ENCODE measurements around the gene DDIT3. TPM values are rescaled to one million over a fixed set of nuclear protein-coding genes. Genes with fewer than 3 reads are reported as not detected.

The DDIT3 gene
- total RNA-seq, 1 experiment from 2014 or later: 23.7 TPM

DNA sequence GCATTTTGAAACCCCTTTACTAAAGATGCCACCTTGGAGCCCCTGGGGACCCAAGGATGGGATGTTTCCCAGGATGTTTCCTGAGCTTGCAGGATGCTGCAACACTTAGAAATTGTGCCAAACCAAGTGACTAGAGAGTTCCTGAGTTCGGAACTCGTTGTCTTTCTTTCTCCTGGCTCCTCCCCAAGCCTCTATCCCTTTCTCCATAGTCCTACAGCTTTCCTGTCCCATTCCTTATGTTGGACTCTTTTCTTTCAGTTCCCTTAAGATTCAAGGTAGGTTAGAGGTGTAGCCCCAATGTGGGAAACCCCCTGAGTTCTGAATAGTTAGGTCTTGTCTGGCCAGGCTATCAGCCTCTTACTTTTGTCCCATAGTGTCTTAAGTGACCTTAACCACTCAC lies 28.2 kb upstream of the DDIT3 start:
- DNase-seq (ENCODE audit: low spot score): no peak
- in situ Hi-C loops (cut with HindIII; ENCODE audit: low sequenced_read_pairs): no loop called here

DNA sequence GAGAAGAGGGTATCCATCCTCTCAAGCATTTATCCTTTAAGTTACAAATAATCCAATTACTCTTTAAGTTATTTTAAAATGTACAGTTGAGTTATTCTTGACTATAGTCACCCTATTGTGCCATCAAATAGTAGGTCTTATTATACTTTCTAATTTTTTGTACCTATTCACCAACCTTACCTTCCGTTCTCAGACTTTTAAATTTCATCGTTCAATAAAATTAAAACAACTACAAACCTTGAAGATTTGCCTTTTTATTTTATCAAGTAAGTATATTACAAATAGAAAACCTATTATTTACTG lies 27.6 kb upstream of the DDIT3 start:
- in situ Hi-C loops (cut with HindIII; ENCODE audit: low sequenced_read_pairs): no loop called here
- DNase-seq (ENCODE audit: low spot score): no peak

- in situ Hi-C loops (cut with HindIII; ENCODE audit: low sequenced_read_pairs): no loop called here
- no peak for DNase-seq (ENCODE audit: low spot score)
Observed at GRCh38 chr12:57547288-57548012, 27.1 kb upstream of the DDIT3 start.

- in situ Hi-C loops (cut with HindIII; ENCODE audit: low sequenced_read_pairs): no loop called here
- DNase-seq (ENCODE audit: low spot score): peak; percentile 99
Observed at GRCh38 chr12:57546438-57547287, 26.3 kb upstream of the DDIT3 start, which contains the start of gene DCTN2. Gene DCTN2, minus strand, starts transcription at chr12:57547192. Its CDS starts 129 bp downstream, at chr12:57547063.

DNA sequence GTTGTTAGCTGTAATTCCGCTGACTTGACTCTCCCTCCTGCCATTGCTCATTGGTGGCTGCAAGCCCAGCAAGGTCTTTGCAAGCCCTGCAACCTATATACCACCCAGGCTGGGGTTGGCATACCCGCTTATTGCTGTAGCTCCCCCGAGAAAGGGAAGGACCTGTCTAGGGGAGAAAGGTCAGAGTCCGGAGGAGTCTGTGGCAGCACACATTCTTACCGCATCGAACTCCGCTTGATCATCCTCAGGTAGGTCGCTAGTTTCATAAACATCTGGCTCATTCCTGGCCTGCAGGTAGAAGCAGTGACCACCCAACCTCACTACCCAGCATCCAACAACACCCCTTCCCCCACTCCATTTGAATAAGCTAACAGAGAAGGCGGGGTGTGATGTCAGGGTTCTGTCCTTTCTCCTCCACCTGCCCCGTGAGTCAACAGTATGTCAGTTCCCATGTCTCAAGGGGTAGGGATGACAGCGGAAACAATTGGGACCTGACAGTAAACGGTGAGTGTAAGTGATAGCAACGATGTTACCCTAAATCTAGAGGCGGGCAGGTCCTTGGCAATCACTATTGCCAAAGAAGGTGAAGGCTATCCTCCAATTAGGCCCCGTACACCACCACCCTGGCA lies 25.6 kb upstream of the DDIT3 start:
- DNase-seq (ENCODE audit: low spot score): no peak
- in situ Hi-C loops (cut with HindIII; ENCODE audit: low sequenced_read_pairs): no loop called here

DNA sequence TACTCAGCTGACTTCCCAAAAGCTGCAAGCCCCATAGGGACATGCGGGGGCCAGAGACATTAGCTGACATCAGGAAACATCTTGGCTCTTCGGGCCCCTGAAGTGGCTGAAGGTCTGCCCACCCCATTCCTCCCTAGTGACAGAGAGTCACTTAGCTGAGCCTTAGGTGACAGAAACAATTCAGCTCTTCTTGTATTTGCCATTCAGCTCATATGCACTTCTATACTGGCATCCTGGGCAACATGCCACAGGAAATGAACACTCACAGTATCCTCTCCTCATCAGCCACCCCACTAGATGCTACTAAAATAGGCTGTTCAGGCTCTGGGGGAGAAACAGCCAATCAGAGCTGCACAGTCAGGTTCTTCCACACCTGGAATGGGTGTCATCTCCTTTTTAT lies 23.3 kb upstream of the DDIT3 start:
- in situ Hi-C loops (cut with HindIII; ENCODE audit: low sequenced_read_pairs): no loop called here

GRCh38 chr12:57541717-57542116 lies 21.4 kb upstream of the DDIT3 start:
- no peak for DNase-seq (ENCODE audit: low spot score)
- in situ Hi-C loops (cut with HindIII; ENCODE audit: low sequenced_read_pairs): no loop called here

More for the DNA sequence above, 23.3 kb upstream of the DDIT3 start:
- no peak for DNase-seq (ENCODE audit: low spot score)

DNA sequence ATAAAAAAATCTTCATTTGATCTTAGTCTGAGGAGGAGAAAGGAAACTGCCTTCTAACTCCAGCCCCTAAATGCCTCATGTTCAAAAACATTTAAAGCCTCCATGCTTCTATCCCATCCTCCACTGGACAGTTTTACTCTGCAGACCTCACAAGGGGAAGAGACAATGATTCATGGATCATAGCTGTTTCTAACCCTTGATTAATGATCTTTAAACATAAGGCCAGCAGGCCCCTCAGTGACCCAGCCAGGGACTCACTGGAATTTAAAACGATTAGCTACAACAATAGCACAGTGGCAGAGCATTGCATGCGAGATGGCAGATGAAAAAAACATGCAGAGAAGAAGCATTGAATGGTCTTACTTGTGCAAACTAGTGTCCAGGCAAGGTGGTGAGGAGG lies 20.7 kb upstream of the DDIT3 start:
- in situ Hi-C loops (cut with HindIII; ENCODE audit: low sequenced_read_pairs): no loop called here
- DNase-seq (ENCODE audit: low spot score): no peak

DNA sequence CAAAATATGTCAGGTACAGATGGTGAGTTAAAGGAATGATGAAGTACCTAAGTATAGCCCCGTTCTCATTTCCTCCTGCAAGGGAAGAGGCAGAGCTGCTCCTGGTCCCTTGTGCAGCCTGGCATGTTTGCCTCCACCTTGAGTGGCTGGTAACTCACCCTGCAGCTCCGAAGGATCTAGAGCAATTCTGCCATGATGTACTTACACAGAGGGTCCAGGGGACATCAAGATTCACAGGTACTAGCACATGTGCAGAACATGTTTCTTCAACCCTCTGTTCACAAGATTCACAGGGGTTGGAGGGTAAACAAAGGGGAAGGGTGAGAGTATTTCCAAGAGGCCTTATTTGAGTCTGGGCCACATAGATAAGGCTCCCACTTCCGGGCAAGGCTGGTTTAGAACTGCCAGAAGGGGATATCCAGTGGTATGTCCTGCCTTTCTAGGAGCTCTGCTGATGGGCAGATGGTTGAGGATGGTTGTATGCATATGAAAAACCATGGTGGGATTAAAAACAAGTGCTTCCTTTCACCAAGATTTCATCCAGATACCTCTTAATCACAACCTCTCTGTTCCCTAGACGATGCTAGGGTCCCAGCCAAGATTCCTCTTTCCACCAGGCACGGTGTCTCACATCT lies 18.9 kb upstream of the DDIT3 start:
- no peak for DNase-seq (ENCODE audit: low spot score)
- in situ Hi-C loops (cut with HindIII; ENCODE audit: low sequenced_read_pairs): no loop called here

DNA sequence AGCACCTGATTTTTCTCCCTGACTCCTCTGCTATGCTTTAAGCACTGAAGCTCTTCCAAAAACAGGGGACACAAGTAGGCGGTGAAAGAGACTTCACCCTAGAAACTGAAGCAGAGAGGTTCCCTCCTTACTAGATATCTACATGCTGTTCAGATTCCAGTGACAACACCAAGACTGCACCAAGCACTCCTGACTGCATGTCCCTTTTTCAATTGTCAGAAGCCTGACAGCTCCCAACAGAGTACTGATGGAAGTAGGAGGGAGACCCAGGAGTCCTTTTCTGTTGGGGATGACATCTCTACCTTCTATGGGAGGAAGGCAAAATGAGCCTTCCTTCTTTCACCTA lies 16.3 kb upstream of the DDIT3 start:
- no peak for DNase-seq (ENCODE audit: low spot score)
- in situ Hi-C loops (cut with HindIII; ENCODE audit: low sequenced_read_pairs): no loop called here

- in situ Hi-C loops (cut with HindIII; ENCODE audit: low sequenced_read_pairs): no loop called here
Observed at GRCh38 chr12:57535764-57536596, 15.7 kb upstream of the DDIT3 start.

DNA sequence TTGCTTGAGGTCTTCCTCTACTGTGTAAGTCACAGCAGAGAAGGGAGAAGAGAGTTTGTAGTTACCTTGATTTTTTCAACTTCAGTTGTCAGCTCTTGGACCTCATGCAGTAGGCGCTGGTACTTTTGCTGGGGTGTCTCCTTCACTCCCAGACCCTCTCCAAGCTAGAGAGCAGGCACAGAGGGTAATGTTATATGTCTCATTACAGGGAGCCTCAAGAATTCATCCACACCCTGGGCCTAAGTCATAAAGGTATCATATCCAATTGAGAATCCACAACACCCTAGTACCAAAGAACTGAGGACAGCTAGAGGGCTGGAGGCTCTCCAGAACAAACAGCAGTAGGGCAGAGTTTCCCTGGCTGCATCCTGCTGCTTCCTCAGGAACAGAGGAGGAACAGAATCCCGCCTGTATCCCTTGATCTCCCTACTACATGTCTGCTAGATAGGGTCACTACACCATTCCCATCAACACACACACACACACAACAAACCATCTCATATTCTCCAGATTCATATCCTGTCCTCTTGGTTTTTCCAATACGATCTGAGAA lies 14.8 kb upstream of the DDIT3 start:
- in situ Hi-C loops (cut with HindIII; ENCODE audit: low sequenced_read_pairs): no loop called here
- DNase-seq (ENCODE audit: low spot score): no peak

More at GRCh38 chr12:57535764-57536596, 15.7 kb upstream of the DDIT3 start:
- no peak for DNase-seq (ENCODE audit: low spot score)

GRCh38 chr12:57534250-57534649 lies 13.9 kb upstream of the DDIT3 start:
- no peak for DNase-seq (ENCODE audit: low spot score)
- in situ Hi-C loops (cut with HindIII; ENCODE audit: low sequenced_read_pairs): no loop called here

DNA sequence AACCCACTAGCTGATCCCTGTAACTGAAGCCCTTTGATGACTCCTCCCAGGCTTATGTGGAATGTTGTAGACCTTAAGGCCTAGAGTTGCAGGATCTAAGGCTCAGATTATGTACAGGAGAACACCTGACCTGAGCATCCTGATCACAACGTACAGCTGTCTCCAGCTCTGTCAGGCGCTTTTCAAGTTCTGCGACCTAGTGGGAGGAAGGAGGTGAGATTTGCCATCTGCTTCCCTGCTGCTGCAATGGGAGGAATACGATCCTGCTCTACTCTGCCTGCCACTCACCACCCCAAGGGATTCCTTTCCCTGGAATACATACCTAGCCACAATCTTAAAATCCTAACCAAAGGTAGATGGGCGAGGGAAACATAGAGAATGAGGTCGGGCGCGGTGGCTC lies 12.8 kb upstream of the DDIT3 start:
- in situ Hi-C loops (cut with HindIII; ENCODE audit: low sequenced_read_pairs): no loop called here
- DNase-seq (ENCODE audit: low spot score): no peak

DNA sequence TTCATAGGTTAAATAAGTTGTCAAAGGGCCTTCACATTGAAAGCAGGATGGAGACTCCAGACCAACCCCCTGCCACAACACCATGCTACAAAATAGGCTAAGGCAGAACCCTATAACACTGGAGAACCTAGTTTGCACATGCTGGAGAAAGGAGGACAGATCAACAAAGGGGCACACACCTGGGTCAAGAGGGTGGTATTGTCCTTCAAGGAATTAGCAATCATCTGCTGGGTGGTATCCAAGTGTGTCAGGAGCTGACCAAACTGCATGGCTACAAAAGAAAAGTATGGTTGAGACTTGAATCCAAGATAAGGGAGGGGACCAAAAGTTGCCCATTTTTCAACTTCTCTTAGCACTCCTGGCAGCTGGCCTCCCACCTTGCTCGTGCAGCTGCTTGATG lies 11.5 kb upstream of the DDIT3 start:
- DNase-seq (ENCODE audit: low spot score): no peak
- in situ Hi-C loops (cut with HindIII; ENCODE audit: low sequenced_read_pairs): no loop called here

GRCh38 chr12:57530396-57531142 lies 10.3 kb upstream of the DDIT3 start:
- in situ Hi-C loops (cut with HindIII; ENCODE audit: low sequenced_read_pairs): no loop called here
- DNase-seq (ENCODE audit: low spot score): no peak

GRCh38 chr12:57529831-57530230 lies 9.5 kb upstream of the DDIT3 start:
- in situ Hi-C loops (cut with HindIII; ENCODE audit: low sequenced_read_pairs): no loop called here
- no peak for DNase-seq (ENCODE audit: low spot score)
